Heart left ventricle (tissue), 16 donors: Measurements from ENCODE around the gene SLC34A3. TPM values are rescaled to one million over a fixed set of nuclear protein-coding genes. Genes with fewer than 3 reads are reported as not detected.
A peak's percentile ranks its signal among the peaks of the same experiment; 100 is the strongest.

Experiments used
- ATAC-seq, 4 donors: fragments of 200-7000 bp; cut with Tn5 transposase; one replicate each; pipeline ENCODE4 v1.9.1; 2020 to 2022; ENCODE audit warnings: moderate library complexity in 4 of 4, mild to moderate bottlenecking in 3 of 4, moderate number of reproducible peaks in 1 of 4
- DNase-seq, 5 donors: peaks; one replicate each; pipeline ENCODE4 v3.0.0-alpha.2; 2020
- H3K27ac ChIP-seq, 12 donors: fragments of 200-600 bp; sonication (generic) in 4 of 12; one replicate each; pipeline versions ENCODE4 v1.5.0 to v1.8.0; 2016 to 2022; ENCODE audit warnings: mild to moderate bottlenecking in 2 of 12
- H3K27me3 ChIP-seq, 9 donors: fragments of 200-600 bp; sonication (generic) in 2 of 9; one replicate each; pipeline versions ENCODE4 v1.5.1 to v1.8.0; 2016 to 2022; ENCODE audit warnings: mild to moderate bottlenecking in 3 of 9
- H3K36me3 ChIP-seq, 9 donors: fragments of 200-600 bp; sonication (generic) in 2 of 9; one replicate each; pipeline versions ENCODE4 v1.5.0 to v1.8.0; 2018 to 2022; ENCODE audit warnings: mild to moderate bottlenecking in 2 of 9
- H3K4me1 ChIP-seq, 12 donors: fragments of 200-600 bp; sonication (generic) in 4 of 12; one replicate each; pipeline versions ENCODE4 v1.5.0 to v1.8.0; 2016 to 2022; ENCODE audit warnings: mild to moderate bottlenecking in 3 of 12
- H3K4me3 ChIP-seq, 12 donors: fragments of 200-600 bp; sonication (generic) in 4 of 12; one replicate each; pipeline versions ENCODE4 v1.5.0 to v1.8.0; 2017 to 2022; ENCODE audit warnings: mild to moderate bottlenecking in 9 of 12, moderate library complexity in 4 of 12
- H3K9me3 ChIP-seq, 12 donors: fragments of 200-600 bp; sonication (generic) in 4 of 12; one replicate each; pipeline versions ENCODE4 v1.5.0 to v1.8.0; 2016 to 2022; ENCODE audit warnings: mild to moderate bottlenecking in 1 of 12
- POLR2A ChIP-seq, 2 donors: fragments of 450-650 bp; IDR thresholded peaks; one replicate each; pipeline ENCODE4 v1.6.1; 2017; ENCODE audit warnings: antibody characterized with exemption in 2 of 2, mild to moderate bottlenecking in 2 of 2, moderate library complexity in 2 of 2
- WGBS, 4 donors: extraction: QIAGEN DNeasy Blood & Tissue Kit in 2 of 4; methylation state at CpG; one replicate each; pipeline versions ENCODE4 v1.1.5 to v1.1.7; 2013 to 2018; 5-methylcytosine and 5-hydroxymethylcytosine counted together
- intact Hi-C, 10 donors: fragments of 100-400 bp; cut with DNase I; formaldehyde crosslinking; loops; one replicate each; pipeline versions ENCODE4 v1.11.1 to v1.14.2; 2022
- polyA plus RNA-seq, 2 donors: library from polyadenylated mRNA; stranded (reverse); fragments of 200-250 nt; gene quantifications; one replicate each; pipeline ENCODE4 v1.2.3, GENCODE V29; 2013
- total RNA-seq, 9 donors: library from RNA; depleted of rRNA in 2 of 9; stranded (reverse); fragments of >200 nt in 2 of 9; fragmentation: NEBNext Ultra II Directional in 3 of 9; extraction: Animal tissue kit (Norgen Biotek cat#: 25700) in 3 of 9; gene quantifications; one replicate each; pipeline versions ENCODE4 v1.1.0 to v1.2.4, GENCODE V29; 2016 to 2023
- TF ChIP-seq, protein P1 (sequence below), 12 donors: fragments of 200-600 bp; sonication (generic) in 4 of 12; IDR thresholded peaks; one replicate each; pipeline versions ENCODE4 v1.5.0 to v1.8.0; 2018 to 2022; ENCODE audit warnings: antibody characterized with exemption in 12 of 12, mild to moderate bottlenecking in 5 of 12
- donor health status: ischemic (EF 13 %, LVEDD 7.1; RV severe dilation, severe dysfunction).
- donor health status: healthy with polysubstance abuse.
- donor health status: DM: no; HTN: yes; CAD: no.
- donor health status: DM: no; HTN: no; CAD: no.
- donor health status: ischemic (EF 25% LVEDD 6.9; RV normal size, moderate dysfunction).
- donor health status: ischemic (EF 25% LVEDD 5.7; RV mildly dilated, moderate dysfunction).
- donor health status: healthy.
- donor health status: DM: yes; HTN: yes; CAD: no.
- donor health status: ischemic (EF 35%, LVEDD 5.7; RV mildly dilated, moderate dysfunction).
- donor health status: nonischemic (EF 11% LVEDD 7.7; RV severe dilation, severe dysfunction).
- donor health status: DM: yes; HTN: yes; CAD: no.
- donor health status: PGD.
- donor health status: ischemic (EF 29% LVEDD 5.4; RV normal size, mild dysfunction).
- donor health status: nonischemic (EF 23%, LVEDD 6.1; RV moderate dilation, normal function).

SLC34A3 gene
- total and polyA plus RNA-seq, 11 donors: not detected

DNA sequence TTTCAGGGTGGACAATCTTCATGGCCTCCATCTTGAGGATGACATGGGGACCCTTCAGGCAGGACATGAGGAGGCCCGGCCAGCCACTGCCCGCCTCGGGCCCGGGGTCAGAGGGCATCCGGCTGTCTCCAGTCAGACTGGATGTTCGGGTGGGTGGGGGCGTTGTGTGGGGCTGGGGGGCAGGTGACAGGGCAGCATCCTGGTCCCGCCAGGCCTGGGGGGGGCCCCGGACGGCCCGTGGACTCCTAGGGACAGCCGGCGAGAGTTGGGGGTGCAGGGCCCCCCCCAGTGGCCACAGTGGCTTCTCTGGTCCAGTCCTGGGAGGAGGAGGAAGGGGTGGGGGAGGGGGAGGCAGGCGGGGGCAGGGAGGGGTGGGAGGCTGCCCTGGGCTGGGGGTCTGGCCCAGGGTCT lies 9.6 kb upstream of the SLC34A3 start:
- no peak for DNase-seq
- 58 to 76% (median 72%) methylated on average over 9 to 14 of the region's 14 CpGs; no CpG with 5 or more reads in 1 of the 4 donors for WGBS, 4 donors
- H3K4me3 ChIP-seq: peak overlapping the region in 9 of 12 donors; percentile 37 to 68 (median 51)

DNA sequence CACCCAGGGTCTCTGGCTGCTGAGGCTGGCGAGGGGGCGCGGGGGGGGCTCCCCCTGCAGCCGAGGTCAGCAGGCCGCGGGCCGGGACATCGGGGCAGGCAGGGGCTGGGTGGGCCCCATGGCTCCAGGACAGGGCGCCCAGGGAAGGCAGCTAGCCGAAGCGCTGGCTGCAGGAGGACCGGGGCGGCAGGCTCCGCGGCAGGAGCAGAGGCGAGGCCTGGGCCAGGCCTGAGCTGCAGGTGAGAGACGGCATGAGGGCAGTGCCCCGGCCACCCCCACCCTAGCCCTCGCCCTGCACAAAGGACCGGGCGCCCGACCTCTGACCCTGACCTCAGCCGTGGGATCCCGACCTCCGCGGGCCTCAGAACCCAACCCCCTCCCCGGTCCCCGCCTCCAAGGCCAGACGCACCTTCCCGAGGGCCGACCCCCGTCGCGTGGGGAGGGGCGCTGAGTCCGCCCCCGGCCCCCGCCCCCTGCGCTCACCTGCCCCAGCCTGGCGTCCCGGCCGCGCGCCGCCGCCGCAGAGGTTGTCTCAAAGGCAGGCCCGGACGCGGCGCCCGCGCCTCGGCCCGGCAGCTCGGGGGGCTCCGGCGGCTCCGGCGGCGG lies 9.1 kb upstream of the SLC34A3 start:
- peaks cover 2 to 54% (median 38%) of the 10 kb centered on the region in 12 donors for H3K4me1 ChIP-seq
- 3 to 14% (median 6%) methylated on average over 18 to 61 of the region's 61 CpGs for WGBS, 4 donors
- H3K27ac ChIP-seq: peak overlapping the region in 11 of 12 donors; percentile 28 to 85 (median 63)
- intact Hi-C loops: loop anchor here in 3 of 10 donors (2.0 to 10.0 kb wide), 3 partner anchors 17 to 437 kb away; partner anchors contain the start of genes ANAPC2 (in 2 of the 3), NDOR1 (in 2 of the 3), SSNA1 (in 2 of the 3) and TMEM203 (in 2 of the 3)
- H3K36me3 ChIP-seq: no peaks in the 10 kb centered on the region
- H3K9me3 ChIP-seq: no peaks in the 10 kb centered on the region
- peaks cover 0 to 4% (median 0%) of the 10 kb centered on the region in 9 donors for H3K27me3 ChIP-seq
- ATAC-seq (no peak), DNase-seq (no peak)
- H3K4me3 ChIP-seq: peak overlapping the region; percentile 11 to 68 (median 50)
- TF ChIP-seq, protein P1, sequence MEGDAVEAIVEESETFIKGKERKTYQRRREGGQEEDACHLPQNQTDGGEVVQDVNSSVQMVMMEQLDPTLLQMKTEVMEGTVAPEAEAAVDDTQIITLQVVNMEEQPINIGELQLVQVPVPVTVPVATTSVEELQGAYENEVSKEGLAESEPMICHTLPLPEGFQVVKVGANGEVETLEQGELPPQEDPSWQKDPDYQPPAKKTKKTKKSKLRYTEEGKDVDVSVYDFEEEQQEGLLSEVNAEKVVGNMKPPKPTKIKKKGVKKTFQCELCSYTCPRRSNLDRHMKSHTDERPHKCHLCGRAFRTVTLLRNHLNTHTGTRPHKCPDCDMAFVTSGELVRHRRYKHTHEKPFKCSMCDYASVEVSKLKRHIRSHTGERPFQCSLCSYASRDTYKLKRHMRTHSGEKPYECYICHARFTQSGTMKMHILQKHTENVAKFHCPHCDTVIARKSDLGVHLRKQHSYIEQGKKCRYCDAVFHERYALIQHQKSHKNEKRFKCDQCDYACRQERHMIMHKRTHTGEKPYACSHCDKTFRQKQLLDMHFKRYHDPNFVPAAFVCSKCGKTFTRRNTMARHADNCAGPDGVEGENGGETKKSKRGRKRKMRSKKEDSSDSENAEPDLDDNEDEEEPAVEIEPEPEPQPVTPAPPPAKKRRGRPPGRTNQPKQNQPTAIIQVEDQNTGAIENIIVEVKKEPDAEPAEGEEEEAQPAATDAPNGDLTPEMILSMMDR (IDR thresholded peaks at IDR 0.05): no peak
- no peak for TF ChIP-seq POLR2A (IDR thresholded peaks at IDR 0.05)

More for the DNA sequence above, 9.6 kb upstream of the SLC34A3 start:
- H3K9me3 ChIP-seq: no peaks in the 10 kb centered on the region
- TF ChIP-seq POLR2A (IDR thresholded peaks at IDR 0.05): no peak
- TF ChIP-seq, protein P1 (IDR thresholded peaks at IDR 0.05): no peak
- intact Hi-C loops: loop anchor here in 3 of 10 donors (5.0 to 10.0 kb wide), 2 partner anchors 34 to 436 kb away; partner anchors contain the start of genes ANAPC2 (in 2 of the 3) and SSNA1 (in 2 of the 3)
- peaks cover 0 to 4% (median 0%) of the 10 kb centered on the region in 9 donors for H3K27me3 ChIP-seq
- peaks cover 0 to 3% (median 0%) of the 10 kb centered on the region in 9 donors for H3K36me3 ChIP-seq
- peak overlapping the region in 10 of 12 donors; percentile 28 to 85 (median 63) for H3K27ac ChIP-seq
- no peak for ATAC-seq
- peaks cover 2 to 55% (median 38%) of the 10 kb centered on the region in 12 donors for H3K4me1 ChIP-seq

DNA sequence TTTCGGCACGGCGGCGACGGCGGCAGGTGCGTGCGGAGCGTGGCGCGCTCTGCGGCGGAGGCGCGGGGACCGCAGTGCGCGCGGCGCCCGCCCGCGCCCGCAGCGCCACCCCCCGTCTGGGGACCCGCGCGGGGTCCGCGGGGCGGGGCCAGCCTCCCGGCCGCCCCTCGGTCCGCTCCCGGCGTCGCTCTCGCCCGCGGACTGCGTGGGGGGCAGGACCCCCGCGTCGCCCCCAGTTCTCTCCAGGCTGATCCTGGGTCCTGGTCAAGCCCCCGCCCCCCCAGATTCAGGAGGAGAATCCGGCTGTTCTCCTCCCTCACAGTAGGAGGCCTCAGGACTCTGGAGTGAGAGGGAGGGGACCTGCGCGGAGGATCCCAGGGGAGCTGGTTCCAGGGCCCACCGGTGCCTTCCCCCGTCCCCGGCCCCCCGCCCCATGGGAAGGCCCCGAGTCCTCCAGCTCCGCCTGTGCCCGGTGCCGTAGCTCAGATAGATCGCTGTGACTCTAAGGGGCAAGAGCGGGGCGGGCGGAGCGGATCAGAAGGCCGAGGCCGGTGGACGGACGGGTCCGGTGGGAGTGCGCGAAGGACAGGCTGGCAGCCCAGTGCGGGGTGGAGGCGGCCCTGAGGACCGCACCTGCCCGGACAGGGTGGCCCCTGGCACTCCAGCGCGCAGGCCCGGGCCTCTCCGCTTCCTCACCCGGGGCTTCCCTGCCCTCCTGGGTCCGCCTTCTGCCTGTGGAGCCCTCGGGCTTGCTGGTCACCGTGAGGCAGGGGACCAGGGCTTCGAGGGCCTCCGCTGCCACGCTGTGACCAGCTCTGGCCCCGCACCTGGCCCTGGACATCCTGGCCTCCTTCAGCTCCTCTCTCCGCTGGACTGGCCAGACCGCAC lies 8.3 kb upstream of the SLC34A3 start, which contains the start of gene RNF208:
Gene RNF208, minus strand, starts transcription at position 51 of the 888 bp plus-strand sequence. CDS start 1,028 bp downstream, outside the sequence.
- peak in 3 of 4 donors; percentile 0 to 9 (median 1) for ATAC-seq
- H3K9me3 ChIP-seq: no peaks in the 10 kb centered on the region
- peaks cover 0 to 4% (median 0%) of the 10 kb centered on the region in 9 donors for H3K27me3 ChIP-seq
- H3K36me3 ChIP-seq: no peaks in the 10 kb centered on the region
- TF ChIP-seq, protein P1 (IDR thresholded peaks at IDR 0.05): peak in 1 of 12 donors; percentile 17
- TF ChIP-seq POLR2A (IDR thresholded peaks at IDR 0.05): no peak
- peak within 1 kb of the TSS; percentile 36 to 92 (median 74) for H3K4me3 ChIP-seq
- 4 to 16% (median 4%) methylated on average over 5 to 88 of the region's 88 CpGs for WGBS, 4 donors
- peak within 1 kb of the TSS; percentile 51 to 95 (median 94) for H3K27ac ChIP-seq
- peaks cover 2 to 50% (median 32%) of the 10 kb centered on the region in 12 donors for H3K4me1 ChIP-seq
- intact Hi-C loops: loop anchor here in 3 of 10 donors (1.0 to 10.0 kb wide), 5 partner anchors 18 to 438 kb away; partner anchors contain the start of genes ANAPC2 (in 3 of the 3), SSNA1 (in 3 of the 3), NDOR1 (in 2 of the 3) and TMEM203 (in 2 of the 3)
- DNase-seq: no peak
